GM18907 (cell line): ENCODE data around the gene GBF1.

Experiments
- ATAC-seq: cut with Tn5 transposase; IDR thresholded peaks from one replicate; pipeline ENCODE4 v1.9.1; 2021; ENCODE audit warnings: mild to moderate bottlenecking, moderate library complexity; ENCODE audit not compliant: unreplicated experiment

GBF1 gene

DNA sequence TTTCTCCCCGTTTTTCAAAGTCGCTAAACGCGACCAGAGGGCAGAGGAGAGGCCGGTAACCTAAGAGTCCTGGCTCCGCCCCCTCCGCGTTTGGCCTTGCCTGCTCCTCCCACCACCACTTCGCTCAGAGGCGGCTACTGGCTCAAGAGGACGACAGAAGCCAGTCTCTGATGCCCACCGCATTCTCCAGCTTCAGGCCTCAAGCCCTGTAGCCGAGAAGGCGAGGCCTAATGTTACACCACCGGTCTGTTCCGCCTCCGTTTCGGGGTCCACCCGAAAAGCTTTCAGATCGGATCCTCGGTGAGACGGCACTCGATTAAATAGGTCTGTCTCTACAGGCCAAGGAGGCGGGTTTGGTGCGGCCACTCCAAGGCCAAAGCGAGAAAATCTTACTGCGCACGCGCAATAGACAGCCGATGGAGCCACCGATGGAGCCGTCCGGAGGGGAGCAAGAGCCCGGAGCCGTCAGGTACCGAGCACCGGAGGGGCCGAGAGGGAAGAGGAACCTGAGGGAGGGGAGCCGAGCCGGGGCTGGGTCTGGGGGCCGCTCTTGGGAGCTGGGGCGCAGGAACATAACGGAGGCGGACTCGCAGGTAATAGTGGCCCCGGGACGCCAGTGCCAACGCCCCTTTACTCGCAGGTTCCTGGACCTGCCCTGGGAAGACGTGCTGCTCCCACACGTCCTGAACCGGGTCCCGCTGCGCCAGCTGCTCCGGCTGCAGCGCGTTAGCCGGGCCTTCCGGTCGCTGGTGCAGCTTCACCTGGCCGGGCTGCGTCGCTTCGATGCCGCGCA is 175.6 kb downstream of the GBF1 start, which contains the start of gene FBXL15:
Gene FBXL15, plus strand, starts transcription at position 123 of the 793 bp plus-strand sequence. Its CDS starts 294 bp downstream, at position 417.
- peak; percentile 72 for ATAC-seq

DNA sequence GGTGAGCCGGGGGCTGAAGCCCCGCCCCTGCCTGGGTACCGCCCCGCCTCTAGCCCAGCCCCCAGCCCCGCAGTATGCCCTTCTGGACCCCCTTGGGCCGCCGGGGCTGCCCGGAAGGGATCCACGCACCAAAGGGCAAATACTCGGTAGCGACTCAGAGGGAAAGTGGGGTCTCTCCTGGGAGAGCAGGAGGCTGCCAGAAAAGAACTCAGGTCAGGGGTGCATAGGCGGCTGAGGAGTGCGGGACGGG is 176.1 kb downstream of the GBF1 start:
- ATAC-seq, result no peak

DNA sequence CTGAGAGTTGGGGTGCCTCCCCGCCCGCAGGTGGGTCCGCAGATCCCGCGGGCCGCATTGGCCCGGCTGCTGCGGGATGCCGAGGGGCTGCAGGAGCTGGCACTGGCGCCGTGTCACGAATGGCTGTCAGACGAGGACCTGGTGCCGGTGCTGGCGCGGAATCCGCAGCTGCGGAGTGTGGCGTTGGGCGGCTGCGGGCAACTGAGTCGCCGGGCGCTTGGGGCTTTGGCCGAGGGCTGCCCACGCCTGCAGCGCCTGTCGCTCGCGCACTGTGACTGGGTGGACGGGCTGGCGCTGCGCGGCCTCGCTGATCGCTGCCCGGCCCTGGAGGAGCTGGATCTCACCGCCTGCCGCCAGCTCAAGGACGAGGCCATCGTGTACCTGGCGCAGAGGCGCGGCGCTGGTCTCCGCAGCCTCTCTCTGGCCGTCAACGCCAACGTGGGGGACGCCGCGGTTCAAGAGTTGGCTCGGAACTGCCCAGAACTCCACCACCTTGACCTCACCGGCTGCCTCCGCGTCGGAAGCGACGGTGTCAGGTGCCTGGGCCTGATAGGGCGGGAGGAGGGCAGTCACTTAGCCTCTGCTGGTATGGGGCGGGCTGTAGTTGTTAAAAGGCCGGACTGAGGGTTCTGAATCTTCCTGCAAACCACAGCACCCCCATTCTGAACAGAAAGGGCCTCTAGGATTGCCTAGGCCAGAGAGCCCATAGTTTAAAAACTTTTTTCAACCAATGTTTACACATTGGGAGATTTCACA is 176.6 kb downstream of the GBF1 start:
- peak; percentile 2 for ATAC-seq

DNA sequence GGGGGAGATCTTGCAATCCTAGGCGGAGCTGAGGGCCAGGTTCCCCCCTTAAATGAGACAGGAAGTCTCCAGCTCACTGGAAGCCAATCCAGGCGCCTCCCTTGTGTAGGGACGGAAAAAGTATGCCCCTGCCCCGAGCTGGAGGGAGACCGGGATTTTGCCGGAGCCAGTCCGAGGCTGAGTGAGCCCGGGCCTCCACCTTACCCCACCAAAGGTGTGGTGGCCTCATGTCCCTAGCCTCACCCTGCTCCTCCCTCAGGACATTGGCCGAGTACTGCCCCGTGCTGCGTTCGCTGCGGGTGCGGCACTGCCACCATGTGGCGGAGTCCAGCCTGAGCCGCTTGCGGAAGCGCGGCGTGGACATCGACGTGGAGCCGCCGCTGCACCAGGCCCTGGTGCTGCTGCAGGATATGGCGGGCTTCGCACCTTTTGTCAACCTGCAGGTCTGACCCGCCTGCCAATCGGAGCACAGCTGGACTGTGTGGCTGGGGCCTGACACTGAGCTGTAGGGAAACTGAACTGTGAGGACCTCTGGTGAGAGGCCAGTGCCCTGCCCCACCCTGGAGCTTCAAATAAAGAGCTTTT is 177.3 kb downstream of the GBF1 start:
- ATAC-seq, result no peak

DNA sequence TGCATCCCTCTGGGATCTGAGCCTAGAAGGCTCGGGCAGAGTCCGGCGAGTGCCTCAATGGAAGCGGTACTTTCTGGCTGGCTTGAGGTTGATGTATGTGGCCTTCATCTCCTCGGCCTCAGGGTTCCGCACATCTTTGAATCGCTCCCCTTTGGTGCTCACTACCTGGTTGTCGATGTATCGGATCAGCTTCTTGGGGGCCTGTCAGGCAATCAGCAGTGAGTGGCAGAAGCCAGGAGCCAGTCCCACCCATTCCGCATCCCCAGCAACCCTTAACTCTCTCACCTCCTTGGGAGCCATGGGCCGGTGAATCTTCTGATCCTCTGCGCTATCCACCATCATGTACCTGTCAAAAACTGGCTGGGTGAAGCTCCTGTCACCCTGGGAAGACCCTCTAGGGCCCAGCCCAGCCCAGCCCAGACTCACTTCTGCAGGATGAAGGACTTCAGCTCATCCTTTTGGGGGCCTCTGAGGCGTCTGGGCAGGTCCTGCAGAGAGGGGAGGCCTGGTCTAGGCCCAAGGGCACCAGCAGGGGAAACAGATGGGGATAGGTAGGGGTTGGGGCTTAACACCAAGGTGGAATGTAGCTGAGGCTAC is 178.1 kb downstream of the GBF1 start:
- ATAC-seq, result no peak

DNA sequence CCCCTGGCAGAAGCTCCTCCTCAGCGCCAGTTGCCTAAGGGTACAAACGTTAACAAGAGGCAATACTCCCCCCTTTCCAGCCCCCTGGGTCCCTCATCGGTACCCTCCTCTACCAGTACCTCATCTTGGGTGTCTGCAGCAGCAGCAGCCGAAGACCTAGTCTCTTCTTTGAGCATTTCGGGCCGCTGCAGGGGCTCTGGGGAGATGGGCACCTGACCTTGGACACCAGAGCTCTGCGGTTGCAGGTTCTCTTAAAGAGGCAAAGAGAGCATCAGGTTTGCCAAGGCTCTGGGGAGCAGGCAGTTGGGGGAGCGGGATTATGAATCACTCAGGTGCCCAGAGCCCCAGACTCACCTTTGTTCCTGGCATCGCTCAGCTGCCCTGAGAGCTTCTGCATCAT is 178.8 kb downstream of the GBF1 start:
- no peak for ATAC-seq

DNA sequence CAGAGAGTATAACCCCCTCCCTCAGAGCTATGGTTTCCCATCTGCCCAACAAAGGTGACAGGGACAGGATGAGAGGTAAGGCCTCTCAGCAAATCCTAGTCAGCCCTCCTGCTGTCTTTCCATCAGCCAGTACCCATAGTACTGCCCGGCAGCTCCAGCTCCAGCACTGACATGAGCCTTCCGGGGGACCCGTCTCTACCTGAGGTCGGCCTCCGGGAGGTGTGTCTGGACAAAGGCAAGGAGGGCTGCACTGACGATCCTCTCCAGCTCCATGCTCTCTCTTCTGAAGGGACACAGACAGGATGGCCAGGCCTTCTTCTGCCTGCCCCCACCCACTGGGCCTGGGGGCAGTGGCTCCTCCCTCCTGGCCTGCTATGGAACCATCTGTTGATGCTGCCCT is 179.6 kb downstream of the GBF1 start:
- ATAC-seq, result no peak

DNA sequence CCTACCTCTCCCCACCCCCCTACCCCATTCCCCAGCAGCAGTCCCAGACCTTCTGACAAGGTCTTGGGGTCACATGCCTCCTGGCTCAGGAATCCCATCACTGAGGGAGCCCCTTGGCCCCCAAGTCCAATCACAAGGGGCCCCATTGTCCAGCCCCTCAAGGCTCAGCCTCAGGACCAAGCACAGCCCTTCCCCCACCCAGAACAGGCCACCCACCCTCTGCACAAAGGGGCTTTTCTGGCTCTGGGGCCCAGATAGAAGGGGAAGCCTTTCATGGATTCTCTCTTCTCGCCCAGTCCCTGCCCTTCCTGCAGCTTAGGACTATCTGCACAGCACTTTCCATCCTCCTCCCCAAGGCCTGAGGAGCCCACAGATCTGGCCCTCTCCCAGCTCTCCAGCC is 180.1 kb downstream of the GBF1 start:
- no peak for ATAC-seq

DNA sequence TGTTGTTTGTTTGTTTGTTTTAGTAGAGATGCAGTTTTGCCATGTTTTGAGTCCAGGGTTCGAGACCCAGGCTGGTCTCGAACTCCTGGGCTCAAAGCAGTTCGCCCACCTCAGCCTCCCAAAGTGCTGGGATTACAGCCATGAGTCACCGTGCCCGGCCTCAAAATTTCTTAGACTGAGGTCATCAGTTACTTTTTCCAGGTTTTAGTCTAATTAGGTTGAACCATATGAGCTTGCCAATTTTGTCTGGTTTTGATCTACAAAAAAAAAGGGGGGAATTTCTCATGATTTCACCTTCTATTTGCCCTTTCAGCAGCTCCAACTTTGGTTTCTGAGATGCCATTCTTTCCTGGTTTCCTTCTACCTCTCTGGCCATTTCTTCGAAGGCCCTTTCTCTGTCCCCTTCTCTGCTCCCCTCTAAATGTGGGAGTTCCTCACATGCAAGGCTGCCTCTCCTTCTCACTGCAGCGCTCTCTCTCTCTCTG is 181.5 kb downstream of the GBF1 start:
- no peak for ATAC-seq

DNA sequence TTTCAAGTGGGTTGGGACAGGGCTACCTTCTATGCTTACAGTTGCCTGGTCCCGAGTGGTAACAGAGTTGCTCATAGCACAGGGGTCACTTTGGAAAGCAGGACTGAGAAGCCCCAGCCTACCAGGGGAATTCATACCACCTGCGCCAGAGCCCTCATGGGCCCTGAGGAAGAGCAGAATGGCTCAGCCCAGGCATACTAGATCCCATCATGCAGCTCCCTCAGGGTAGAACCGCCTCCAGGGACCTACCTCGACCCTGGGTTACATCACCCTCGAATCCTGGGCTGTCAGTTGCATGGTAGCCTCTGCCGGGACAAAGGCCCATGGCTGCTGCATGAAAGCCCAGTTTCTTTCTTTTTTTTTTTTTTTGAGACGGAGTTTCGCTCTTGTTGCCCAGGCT is 184.1 kb downstream of the GBF1 start:
- no peak for ATAC-seq

DNA sequence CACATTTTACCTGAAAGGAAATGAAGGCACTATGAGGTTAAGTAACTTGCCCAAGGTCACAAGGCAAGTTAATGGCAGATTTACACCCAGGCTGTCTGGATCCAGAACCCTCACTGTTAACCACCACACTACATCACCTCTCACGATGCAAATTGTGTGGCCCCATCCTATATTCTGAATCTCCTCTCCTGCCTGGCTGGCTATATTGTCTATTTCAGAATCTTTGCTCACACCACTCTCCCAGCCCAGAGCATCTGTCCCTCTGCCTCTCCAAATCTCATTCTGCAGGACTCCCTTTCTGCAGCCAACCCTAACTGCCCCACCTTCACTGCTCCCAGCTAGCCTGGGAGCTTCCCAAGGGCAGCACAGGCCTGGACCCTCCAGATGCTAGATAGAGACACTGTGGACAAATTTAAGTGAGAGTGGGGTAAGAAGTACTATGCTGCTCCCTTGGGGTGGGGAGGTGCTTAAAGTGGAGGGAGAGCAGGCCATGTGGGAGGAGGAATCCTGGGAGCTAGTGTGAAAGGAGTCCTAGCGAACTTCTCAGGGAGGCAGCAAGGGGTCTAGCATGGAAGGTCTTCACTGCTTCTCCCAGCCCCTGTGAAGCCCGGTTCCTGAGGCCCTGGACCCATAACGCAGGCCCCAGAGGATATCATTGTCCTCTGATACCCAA is 186.3 kb downstream of the GBF1 start:
- peak; percentile 6 for ATAC-seq
